GM08714 (cell line): ENCODE measurements around the gene MRPS11.

ENCODE experiments used
- H3K4me3 ChIP-seq: fragments of 200-500 bp; sonication (Bioruptor generic); 2 replicates; pipeline ENCODE4 v1.5.1; 2014; ENCODE audit warnings: mild to moderate bottlenecking, low read length, inconsistent platforms
- ZNF274 ChIP-seq: IDR thresholded peaks from 2 replicates; pipeline ENCODE4 v1.6.1; 2012; ENCODE audit warnings: mild to moderate bottlenecking, low read depth, low read length

Gene MRPS11

DNA sequence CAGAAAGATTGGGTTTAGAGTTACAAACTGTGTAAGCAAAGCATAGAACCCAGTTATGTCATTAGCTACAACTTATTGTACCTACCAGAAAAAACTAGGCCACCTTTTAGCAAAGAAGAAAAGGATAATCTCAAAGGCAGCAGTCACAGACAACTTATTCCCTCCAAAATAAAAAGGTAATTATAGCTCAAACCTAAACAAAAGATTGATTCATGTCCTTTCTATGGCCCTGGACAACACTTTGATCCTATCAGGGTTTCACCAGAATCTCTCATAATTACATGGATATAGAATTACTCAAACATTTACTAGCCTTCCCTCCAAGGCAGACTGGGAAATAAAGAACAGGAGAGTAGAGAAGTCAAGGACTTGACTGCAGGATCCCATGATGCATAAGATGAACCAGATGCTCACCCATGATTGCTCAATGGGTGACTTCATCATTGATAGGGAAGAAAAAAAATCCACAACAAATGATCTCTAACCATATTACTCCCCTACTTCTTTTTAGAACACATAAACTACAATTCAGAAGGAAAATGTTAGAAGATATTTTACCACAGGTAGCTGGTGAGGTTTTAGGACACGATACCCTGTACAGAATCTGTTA lies 61.6 kb downstream of the MRPS11 start:
- no peak overlapping the region for H3K4me3 ChIP-seq
- no peak for TF ChIP-seq ZNF274
